Renal cortex interstitium (tissue), 15 donors: Measurements from ENCODE around the gene UBB. TPM values are rescaled to one million over a fixed set of nuclear protein-coding genes. Genes with fewer than 3 reads are reported as not detected.

Source experiments
- DNase-seq, 11 donors: peaks; one replicate each; pipeline ENCODE4 v3.0.0-alpha.2; 2013; ENCODE audit warnings: low read depth in 9 of 11, low spot score in 4 of 11; ENCODE audit errors: extremely low read depth in 1 of 11
- long read RNA-seq, 16 experiments: transcript quantifications; one replicate each; lab custom pipeline, GENCODE V29; 2026
- polyA plus RNA-seq, 3 donors: library from polyadenylated mRNA; unstranded; fragments of 120-200 nt; gene quantifications; one replicate each; pipeline ENCODE4 v1.2.1, GENCODE V29; 2013; ENCODE audit not compliant: insufficient read length in 3 of 3

Gene UBB
- 1,000 to 10,000 TPM; 1,739 to 2,239 (median 2,190) TPM for polyA plus RNA-seq
- long read RNA-seq, donor 1, transcript UBB-203 (2 exons, 1,012 nt) = minor isoform, 7 of 612 reads
- long read RNA-seq, donor 1, transcript UBB-201 (2 exons, 1,225 nt) = major isoform, 599 of 612 reads
- long read RNA-seq, donor 1, partial matches to known transcripts = 0 of 612 reads
- long read RNA-seq, donor 1, other reads (novel, unspliced or antisense) = 5 of 612 reads
- long read RNA-seq, donor 2, transcript UBB-201 (2 exons, 1,225 nt) = major isoform, 602 of 614 reads
- long read RNA-seq, donor 2, transcript UBB-203 (2 exons, 1,012 nt) = minor isoform, 8 of 614 reads
- long read RNA-seq, donor 2, partial matches to known transcripts = 0 of 614 reads
- long read RNA-seq, donor 2, other reads (novel, unspliced or antisense) = 0 of 614 reads
- long read RNA-seq, donor 3, transcript UBB-201 (2 exons, 1,225 nt) = major isoform, 1,322 of 1,340 reads
- long read RNA-seq, donor 3, transcript UBB-203 (2 exons, 1,012 nt) = minor isoform, 14 of 1,340 reads
- long read RNA-seq, donor 3, partial matches to known transcripts = 0 of 1,340 reads
- long read RNA-seq, donor 3, other reads (novel, unspliced or antisense) = 0 of 1,340 reads
- long read RNA-seq, donor 4, transcript UBB-201 (2 exons, 1,225 nt) = major isoform, 516 of 535 reads
- long read RNA-seq, donor 4, transcript UBB-203 (2 exons, 1,012 nt) = minor isoform, 7 of 535 reads
- long read RNA-seq, donor 4, partial matches to known transcripts = 0 of 535 reads
- long read RNA-seq, donor 4, other reads (novel, unspliced or antisense) = 6 of 535 reads
- long read RNA-seq, donor 5 = 0 reads
- long read RNA-seq, donor 6, transcript UBB-203 (2 exons, 1,012 nt) = minor isoform, 8 of 696 reads
- long read RNA-seq, donor 6, transcript UBB-201 (2 exons, 1,225 nt) = major isoform, 679 of 696 reads
- long read RNA-seq, donor 6, partial matches to known transcripts = 0 of 696 reads
- long read RNA-seq, donor 6, other reads (novel, unspliced or antisense) = 6 of 696 reads
- long read RNA-seq, donor 7, transcript UBB-201 (2 exons, 1,225 nt) = major isoform, 979 of 1,220 reads
- long read RNA-seq, donor 7, transcript UBB-203 (2 exons, 1,012 nt) = minor isoform, 13 of 1,220 reads
- long read RNA-seq, donor 7, partial matches to known transcripts = 219 of 1,220 reads
- long read RNA-seq, donor 7, other reads (novel, unspliced or antisense) = 7 of 1,220 reads
- long read RNA-seq, donor 8 = 0 reads
- long read RNA-seq, donor 9, transcript UBB-201 (2 exons, 1,225 nt) = major isoform, 819 of 825 reads
- long read RNA-seq, donor 9, transcript UBB-203 (2 exons, 1,012 nt) = minor isoform, 5 of 825 reads
- long read RNA-seq, donor 9, partial matches to known transcripts = 0 of 825 reads
- long read RNA-seq, donor 9, other reads (novel, unspliced or antisense) = 0 of 825 reads
- long read RNA-seq, donor 10, transcript UBB-203 (2 exons, 1,012 nt) = minor isoform, 7 of 892 reads
- long read RNA-seq, donor 10, transcript UBB-201 (2 exons, 1,225 nt) = major isoform, 882 of 892 reads
- long read RNA-seq, donor 10, partial matches to known transcripts = 0 of 892 reads
- long read RNA-seq, donor 10, other reads (novel, unspliced or antisense) = 0 of 892 reads
- long read RNA-seq, donor 11, transcript UBB-201 (2 exons, 1,225 nt) = major isoform, 672 of 678 reads
- long read RNA-seq, donor 11, transcript UBB-203 (2 exons, 1,012 nt) = minor isoform, 6 of 678 reads
- long read RNA-seq, donor 11, partial matches to known transcripts = 0 of 678 reads
- long read RNA-seq, donor 11, other reads (novel, unspliced or antisense) = 0 of 678 reads
- long read RNA-seq, donor 12, transcript UBB-203 (2 exons, 1,012 nt) = minor isoform, 9 of 309 reads
- long read RNA-seq, donor 12, transcript UBB-201 (2 exons, 1,225 nt) = major isoform, 297 of 309 reads
- long read RNA-seq, donor 12, partial matches to known transcripts = 0 of 309 reads
- long read RNA-seq, donor 12, other reads (novel, unspliced or antisense) = 0 of 309 reads
- long read RNA-seq, donor 13 = 0 reads
- long read RNA-seq, donor 14, transcript UBB-201 (2 exons, 1,225 nt) = major isoform, 896 of 908 reads
- long read RNA-seq, donor 14, transcript UBB-203 (2 exons, 1,012 nt) = minor isoform, 6 of 908 reads
- long read RNA-seq, donor 14, partial matches to known transcripts = 0 of 908 reads
- long read RNA-seq, donor 14, other reads (novel, unspliced or antisense) = 0 of 908 reads
- long read RNA-seq, donor 15, transcript UBB-201 (2 exons, 1,225 nt) = major isoform, 374 of 379 reads
- long read RNA-seq, donor 15, partial matches to known transcripts = 0 of 379 reads
- long read RNA-seq, donor 15, other reads (novel, unspliced or antisense) = 0 of 379 reads
- long read RNA-seq, donor 16, transcript UBB-201 (2 exons, 1,225 nt) = major isoform, 1,685 of 1,732 reads
- long read RNA-seq, donor 16, transcript UBB-203 (2 exons, 1,012 nt) = minor isoform, 15 of 1,732 reads
- long read RNA-seq, donor 16, transcript UBB-202 (2 exons, 1,014 nt) = minor isoform, 5 of 1,732 reads
- long read RNA-seq, donor 16, partial matches to known transcripts = 10 of 1,732 reads
- long read RNA-seq, donor 16, other reads (novel, unspliced or antisense) = 11 of 1,732 reads

DNA sequence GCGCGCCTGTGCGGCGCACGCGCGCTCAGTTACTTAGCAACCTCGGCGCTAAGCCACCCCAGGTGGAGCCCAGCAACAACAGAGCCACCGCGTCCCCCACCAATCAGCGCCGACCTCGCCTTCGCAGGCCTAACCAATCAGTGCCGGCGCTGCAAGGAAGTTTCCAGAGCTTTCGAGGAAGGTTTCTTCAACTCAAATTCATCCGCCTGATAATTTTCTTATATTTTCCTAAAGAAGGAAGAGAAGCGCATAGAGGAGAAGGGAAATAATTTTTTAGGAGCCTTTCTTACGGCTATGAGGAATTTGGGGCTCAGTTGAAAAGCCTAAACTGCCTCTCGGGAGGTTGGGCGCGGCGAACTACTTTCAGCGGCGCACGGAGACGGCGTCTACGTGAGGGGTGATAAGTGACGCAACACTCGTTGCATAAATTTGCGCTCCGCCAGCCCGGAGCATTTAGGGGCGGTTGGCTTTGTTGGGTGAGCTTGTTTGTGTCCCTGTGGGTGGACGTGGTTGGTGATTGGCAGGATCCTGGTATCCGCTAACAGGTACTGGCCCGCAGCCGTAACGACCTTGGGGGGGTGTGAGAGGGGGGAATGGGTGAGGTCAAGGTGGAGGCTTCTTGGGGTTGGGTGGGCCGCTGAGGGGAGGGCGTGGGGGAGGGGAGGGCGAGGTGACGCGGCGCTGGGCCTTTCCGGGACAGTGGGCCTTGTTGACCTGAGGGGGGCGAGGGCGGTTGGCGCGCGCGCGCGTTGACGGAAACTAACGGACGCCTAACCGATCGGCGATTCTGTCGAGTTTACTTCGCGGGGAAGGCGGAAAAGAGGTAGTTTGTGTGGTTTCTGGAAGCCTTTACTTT lies at the start of gene UBB:
Gene UBB, plus strand, starts transcription at position 452 of the 856 bp plus-strand sequence. CDS start 817 bp downstream, outside the sequence.
- DNase-seq = peak; percentile 90 to 98 (median 95)

DNA sequence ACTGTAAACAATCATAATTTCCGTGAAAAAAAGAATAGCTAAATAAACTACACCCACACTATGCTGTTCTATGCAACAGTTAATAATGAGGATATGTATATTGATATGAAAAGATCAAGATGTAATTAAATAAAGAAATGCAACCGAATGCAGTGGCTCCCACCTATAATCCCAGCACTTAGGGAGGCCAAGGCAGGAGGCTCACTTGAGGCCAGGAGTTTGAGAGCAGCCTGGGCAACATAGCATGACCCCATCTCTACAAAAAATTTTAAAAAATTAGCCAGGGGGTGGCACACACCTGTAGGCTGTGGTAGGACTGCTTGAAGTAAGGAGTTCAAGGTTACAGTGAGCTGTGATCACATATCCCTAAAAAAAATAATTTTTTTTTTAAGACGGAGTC lies 42.5 kb upstream of the UBB start:
- no peak for DNase-seq

DNA sequence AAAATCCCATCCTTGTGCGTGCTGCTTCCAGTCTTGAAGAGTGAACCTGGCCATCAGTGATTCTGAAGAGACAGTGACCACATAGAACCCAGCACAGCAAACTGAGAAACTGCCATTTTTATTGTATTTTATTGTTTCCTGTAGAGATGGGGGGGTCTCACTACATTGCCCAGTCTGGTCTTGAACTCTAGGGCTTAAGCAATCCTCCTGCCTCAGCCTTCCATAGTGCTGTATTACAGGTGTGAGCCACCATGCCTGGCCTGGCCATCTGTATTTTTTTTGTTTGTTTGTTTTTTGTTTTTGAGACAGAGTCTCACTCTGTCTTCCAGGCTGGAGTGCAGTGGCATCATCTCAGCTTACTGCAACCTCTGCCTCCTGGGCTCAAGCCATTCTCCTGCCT lies 41.5 kb upstream of the UBB start:
- no peak for DNase-seq

DNA sequence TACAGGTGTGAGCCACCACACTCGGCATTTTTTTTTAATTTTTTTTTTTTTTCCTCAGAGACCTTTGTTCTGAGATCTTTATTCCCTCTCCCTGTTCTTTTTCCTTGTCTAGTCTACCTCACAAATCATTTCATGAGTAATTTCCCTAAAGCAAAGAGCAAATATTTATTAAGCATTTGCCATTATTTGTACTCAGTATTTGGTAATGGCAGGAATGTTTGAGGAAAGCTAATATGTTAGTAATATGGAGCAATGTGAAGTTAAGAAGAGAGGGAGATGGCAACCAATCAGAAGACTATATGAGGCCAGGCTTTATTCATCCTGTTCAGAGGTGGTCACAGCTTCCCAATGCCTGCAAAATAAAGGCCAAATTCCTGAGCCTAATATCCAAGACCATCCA lies 40.9 kb upstream of the UBB start:
- DNase-seq = no peak

DNA sequence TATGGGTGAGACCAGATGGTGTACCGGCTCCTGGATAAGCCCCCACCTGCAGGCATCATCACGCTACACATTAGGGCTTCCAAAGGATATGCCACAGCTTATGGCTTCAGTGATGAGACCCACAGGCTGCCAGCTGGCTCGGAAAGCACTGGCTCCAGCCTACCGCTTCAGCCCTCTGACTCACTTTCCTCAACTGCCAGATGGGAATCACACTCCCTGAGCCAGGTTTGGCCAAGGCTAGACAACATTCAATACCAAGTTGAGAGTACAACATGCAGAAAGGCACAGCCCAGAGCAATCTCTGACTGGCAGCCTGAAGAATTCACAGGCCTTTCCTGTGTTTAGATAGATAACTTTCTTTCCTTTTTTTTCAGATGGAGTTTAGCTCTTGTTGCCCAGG lies 37.9 kb upstream of the UBB start:
- DNase-seq = no peak

DNA sequence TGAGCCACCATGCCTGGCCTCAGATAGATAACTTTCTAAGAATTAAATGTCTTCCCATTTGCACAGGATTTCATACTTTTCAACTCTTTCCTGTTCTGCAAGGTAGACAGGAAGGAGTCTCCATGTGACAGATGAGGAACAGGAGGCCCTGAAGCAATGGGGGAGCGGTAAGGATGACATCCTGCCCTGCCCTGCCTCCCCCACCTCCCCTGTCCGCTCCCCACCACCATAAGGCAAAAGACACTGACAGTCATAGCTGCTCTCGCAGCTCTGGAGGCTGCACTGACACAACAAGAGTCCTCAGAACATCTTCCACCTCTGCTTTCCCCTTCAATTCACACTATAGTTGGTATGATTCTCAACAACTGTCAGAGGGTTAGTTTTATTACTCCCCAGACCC lies 37.3 kb upstream of the UBB start:
- DNase-seq = no peak

DNA sequence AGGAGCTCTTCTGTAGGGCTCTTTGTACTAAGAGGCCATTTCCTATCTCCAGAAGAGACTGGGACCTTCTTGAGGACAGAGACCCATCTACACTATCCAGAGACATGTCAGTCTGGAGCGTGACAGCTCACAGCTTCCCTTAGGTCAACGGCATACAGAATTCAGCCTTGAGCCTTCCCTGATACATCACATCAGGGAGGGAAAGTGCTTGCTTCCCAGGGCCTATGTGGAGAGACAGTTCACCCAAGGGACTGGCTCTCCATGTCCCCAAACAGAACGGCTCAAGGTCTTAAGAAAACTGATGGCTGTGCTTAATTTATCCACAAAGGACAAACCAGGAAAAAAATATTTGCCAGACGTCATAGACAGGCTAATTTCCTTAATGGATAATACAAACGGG lies 35.3 kb upstream of the UBB start:
- DNase-seq = no peak

DNA sequence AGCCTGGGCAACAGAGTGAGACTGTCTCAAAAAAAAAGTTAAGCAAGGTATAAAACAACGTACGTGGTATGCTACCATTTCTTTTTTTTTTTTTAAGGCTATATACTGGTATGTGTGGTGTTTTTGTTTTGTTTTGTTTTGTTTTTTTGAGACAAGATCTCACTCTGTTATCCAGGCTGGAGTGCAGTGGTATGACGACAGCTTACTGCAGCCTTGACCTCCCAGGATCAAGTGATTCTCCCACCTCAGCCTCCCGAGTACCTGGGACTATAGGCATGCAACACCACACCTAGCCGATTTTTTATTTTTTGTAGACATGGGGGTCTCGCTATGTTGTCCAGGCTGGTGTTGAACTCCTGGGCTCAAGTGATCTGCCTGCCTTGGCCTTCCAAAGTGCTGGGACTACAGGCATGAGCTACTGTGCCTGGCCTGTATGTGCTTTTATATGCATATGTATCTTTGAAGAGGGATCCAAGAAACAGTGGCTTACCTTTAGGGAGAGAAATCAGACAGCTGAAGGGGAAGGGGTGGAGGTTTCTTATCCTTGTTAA lies 34.1 kb upstream of the UBB start:
- no peak for DNase-seq

DNA sequence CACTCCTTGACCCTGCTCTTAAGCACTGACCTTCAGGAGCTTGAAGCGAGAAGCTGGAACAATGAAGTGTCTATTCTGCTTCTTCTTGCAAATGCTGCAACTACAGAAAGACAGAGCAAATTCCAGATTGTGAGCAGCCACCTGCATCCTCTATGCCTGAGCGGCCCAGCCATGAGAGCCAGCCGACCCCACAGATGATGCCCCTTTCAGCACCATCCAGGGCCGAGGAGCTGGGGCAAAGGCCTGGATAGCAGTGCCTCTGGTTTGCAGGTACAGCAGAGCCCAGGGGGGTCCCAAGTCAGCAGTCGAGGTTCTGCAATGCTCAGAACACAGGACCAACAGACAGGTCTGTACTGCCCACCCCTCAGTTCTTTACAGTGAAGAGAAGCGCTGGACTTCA lies 32.3 kb upstream of the UBB start:
- DNase-seq = no peak

DNA sequence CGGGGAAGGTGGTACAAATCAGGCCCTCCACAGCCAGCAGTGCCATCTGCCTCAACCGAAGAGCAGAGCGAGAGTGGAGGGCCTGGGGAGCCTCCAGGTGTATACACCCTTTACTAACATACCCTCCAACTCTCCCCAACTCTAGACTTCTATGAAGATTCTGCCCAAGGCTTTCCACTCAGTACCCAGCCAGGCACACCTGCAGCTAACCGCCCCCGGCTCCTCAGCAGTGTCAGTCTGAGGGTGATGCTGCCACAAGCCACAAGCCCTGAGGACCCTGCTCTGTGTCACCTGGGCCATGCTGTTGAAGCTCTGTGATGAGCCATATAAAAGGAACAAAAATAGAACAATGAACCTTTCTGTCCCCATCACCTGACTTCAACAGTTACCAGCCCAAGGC lies 31.5 kb upstream of the UBB start:
- DNase-seq = no peak

DNA sequence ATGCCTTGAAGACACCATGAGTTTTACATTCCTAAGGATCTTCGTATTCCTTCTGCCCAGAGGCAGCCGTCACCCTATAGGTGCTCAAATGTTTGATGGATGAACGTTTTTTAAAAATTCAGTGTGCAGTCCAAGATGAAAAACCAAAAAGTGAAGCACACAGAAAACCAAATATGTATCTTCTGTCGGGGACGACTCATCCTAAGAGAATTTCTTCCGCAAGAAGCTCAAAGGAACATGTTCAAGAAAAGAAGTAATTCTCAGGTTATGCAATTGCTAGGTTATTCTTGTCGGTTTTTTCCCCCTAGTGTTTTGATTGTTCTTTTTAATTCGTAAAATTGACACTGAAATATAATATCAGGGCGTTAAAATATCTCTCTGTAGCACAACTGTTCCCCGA lies 29.1 kb upstream of the UBB start:
- DNase-seq = no peak

DNA sequence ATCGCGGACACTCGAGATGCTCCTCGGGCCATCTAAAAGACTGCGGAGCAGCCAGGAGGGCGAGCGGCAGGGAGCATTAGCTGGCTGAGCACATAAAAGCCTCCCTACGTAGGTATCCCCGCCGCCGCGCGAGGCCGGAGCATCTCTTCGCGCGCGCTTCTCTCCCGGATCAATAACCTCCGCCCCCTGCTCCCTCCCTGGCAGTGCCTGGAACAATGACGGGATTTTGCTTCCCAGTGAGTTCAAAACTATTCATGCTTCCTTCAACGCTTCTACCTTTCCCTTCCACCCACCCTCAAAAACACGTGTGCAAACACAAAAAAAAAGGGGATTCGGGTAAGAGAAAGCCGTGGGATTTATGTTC lies 28.6 kb upstream of the UBB start:
- DNase-seq = peak in 5 of 11 donors; percentile 15 to 38 (median 30)

DNA sequence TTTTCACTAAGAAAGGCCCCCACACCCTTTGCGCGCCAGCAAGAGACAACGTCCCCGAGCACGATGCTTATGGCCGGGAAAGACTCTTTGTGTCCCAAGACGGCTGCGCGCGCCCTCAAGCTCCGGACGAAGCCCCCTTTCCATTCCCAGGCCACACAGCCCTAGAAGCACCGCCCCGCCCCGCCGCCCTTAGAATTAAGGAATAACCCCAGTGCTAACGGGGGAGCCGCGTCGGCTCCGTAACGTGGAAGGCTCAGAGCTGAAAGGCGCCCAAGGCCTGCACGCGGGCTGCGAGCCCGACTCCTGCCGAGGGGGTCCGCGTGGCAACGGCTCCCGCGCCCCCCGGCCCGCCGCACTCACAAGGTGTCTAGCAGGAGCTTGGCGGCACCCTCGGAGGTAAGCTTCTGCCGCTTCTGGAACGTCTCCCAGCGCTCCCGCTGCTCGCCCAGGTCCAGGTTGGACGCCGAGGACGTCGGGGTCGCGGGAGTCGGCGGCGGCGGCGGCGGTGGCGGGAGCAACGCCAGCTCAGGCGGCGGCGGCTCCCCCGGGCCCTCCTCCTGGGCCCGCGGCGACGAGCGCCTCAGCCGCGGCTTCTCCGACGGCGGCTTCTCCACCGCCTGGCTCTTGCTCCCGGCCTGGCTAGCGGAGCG lies 28.1 kb upstream of the UBB start:
- peak in 7 of 11 donors; percentile 24 to 51 (median 40) for DNase-seq

DNA sequence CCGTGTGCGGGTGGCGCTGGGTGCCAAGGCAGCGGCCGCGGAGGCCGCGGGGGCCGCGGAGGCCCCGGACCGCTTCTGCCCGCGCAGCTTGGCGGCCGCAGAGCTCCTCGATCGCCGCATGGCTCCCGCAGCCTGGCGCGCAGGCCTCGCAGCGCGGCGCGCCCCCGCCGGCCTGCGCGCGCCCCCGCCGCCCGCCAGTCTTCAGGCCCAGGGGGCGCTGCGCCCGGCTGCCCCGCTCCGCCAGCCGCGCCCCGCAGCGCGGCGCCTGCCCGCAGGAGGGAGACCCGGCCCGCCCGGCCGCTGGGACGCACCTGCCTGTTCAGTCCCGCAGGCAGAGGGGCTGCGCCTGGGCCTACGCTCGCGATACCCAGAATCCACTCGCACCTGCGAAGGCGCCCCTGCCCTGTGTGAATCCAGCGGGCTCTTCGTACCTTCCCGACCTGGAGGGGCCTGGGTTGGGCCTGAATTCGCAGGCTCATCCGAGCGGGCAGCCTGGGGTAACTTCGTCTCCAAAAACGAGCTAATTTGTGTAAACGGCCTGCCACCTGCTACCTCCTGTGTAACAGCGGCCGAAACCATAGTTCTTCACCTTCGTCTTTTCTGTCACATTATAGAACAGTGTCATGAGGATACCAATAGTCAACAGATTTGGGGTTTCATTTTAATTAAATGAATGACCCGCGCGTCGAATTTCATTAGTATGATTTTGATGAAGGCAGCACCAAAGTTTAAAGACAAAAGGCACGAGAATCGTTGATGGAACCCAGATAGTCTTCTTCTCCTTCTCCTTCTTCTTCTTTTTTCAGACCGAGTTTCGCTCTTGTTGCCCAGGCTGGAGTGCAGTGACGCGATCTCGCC lies 27.3 kb upstream of the UBB start, which contains the start of gene CENPV:
Gene CENPV, minus strand, starts transcription at position 153 of the 858 bp plus-strand sequence. Its CDS starts 33 bp downstream, at position 120.
- peak in 7 of 11 donors; percentile 22 to 42 (median 36) for DNase-seq
